HepG2 (cell line): Measurements from ENCODE around the gene SFT2D1. TPM values are rescaled to one million over a fixed set of nuclear protein-coding genes. Genes with fewer than 3 reads are reported as not detected.

ENCODE experiments used
- CEBPB ChIP-seq: IDR thresholded peaks from 2 replicates; pipeline ENCODE4 v1.6.1; 2011; ENCODE audit warnings: low read depth, low read length, improper control_type of control experiment, borderline replicate concordance
- CHCHD3 ChIP-seq: sonication (generic); formaldehyde crosslinking; IDR thresholded peaks from 2 replicates; pipeline ENCODE4 v1.8.0; 2022; ENCODE audit warnings: mild to moderate bottlenecking, missing genetic modification reagents, moderate library complexity
- GATAD2A ChIP-seq: IDR thresholded peaks from 2 replicates; pipeline ENCODE4 v1.6.1; 2016
- KDM4B ChIP-seq: sonication (generic); formaldehyde crosslinking; IDR thresholded peaks from 2 replicates; pipeline ENCODE4 v1.4.0; 2020; ENCODE audit warnings: missing genetic modification reagents
- MED8 ChIP-seq: sonication (generic); formaldehyde crosslinking; IDR thresholded peaks from 2 replicates; pipeline ENCODE4 v1.8.1; 2023; ENCODE audit warnings: mild to moderate bottlenecking, missing genetic modification reagents; ENCODE audit not compliant: insufficient replicate concordance
- REL ChIP-seq: sonication (generic); formaldehyde crosslinking; conservative IDR thresholded peaks from 2 replicates; pipeline ENCODE4 v1.8.0; 2022; ENCODE audit warnings: mild to moderate bottlenecking, missing genetic modification reagents, moderate library complexity
- TGIF2 ChIP-seq: IDR thresholded peaks from 2 replicates; pipeline ENCODE4 v1.6.1; 2016; ENCODE audit warnings: control low read depth, missing compliant biosample characterization
- TP53 ChIP-seq: sonication (generic); formaldehyde crosslinking; conservative IDR thresholded peaks from 2 replicates; pipeline ENCODE4 v1.4.0; 2020; ENCODE audit warnings: missing genetic modification reagents
- ZFP90 ChIP-seq: sonication (generic); formaldehyde crosslinking; IDR thresholded peaks from 2 replicates; pipeline ENCODE4 v1.8.0; 2022; ENCODE audit warnings: missing genetic modification reagents, mild to moderate bottlenecking, inconsistent platforms, borderline replicate concordance
- ZHX1 ChIP-seq: sonication (generic); formaldehyde crosslinking; IDR thresholded peaks from 2 replicates; pipeline ENCODE4 v1.8.1; 2022; ENCODE audit warnings: low read depth, mild to moderate bottlenecking, missing genetic modification reagents
- ZNF598 ChIP-seq: sonication (generic); formaldehyde crosslinking; IDR thresholded peaks from 2 replicates; pipeline ENCODE4 v1.5.1; 2020; ENCODE audit warnings: mild to moderate bottlenecking, missing genetic modification reagents, borderline replicate concordance
- ZNF687 ChIP-seq: sonication (generic); formaldehyde crosslinking; IDR thresholded peaks from 2 replicates; pipeline ENCODE4 v1.5.1; 2020; ENCODE audit warnings: mild to moderate bottlenecking, missing genetic modification reagents, moderate library complexity
- ZNF800 ChIP-seq: sonication (generic); formaldehyde crosslinking; IDR thresholded peaks from 2 replicates; pipeline ENCODE4 v1.4.0; 2020; ENCODE audit warnings: missing genetic modification reagents
- ZSCAN29 ChIP-seq: sonication (generic); formaldehyde crosslinking; conservative IDR thresholded peaks from 2 replicates; pipeline ENCODE4 v1.4.0; 2020; ENCODE audit warnings: mild to moderate bottlenecking, missing genetic modification reagents
- ZSCAN5A ChIP-seq: sonication (generic); formaldehyde crosslinking; IDR thresholded peaks from 2 replicates; pipeline ENCODE4 v1.8.0; 2022; ENCODE audit warnings: mild to moderate bottlenecking, missing genetic modification reagents, borderline replicate concordance
- polyA plus RNA-seq, 8 experiments: library from polyadenylated mRNA; depleted of rRNA in 3 of 8; stranded (reverse) in 7 of 8; unstranded in 1 of 8; fragments of >200 nt; fragmentation: Illumina TruSeq in 4 of 8; extraction: Trizol in 4 of 8; gene quantifications; 2 replicates each; pipeline versions ENCODE4 v1.2.1 to v1.2.3, GENCODE V29; 2011 to 2016; ENCODE audit warnings: low read depth in 4 of 8, missing spikeins in 1 of 8, mixed read lengths in 1 of 8; ENCODE audit not compliant: insufficient read depth in 1 of 8
- total RNA-seq, 5 experiments: library from RNA; depleted of rRNA; stranded (reverse); fragments of >200 nt; fragmentation: Illumina TruSeq; extraction: Trizol; gene quantifications; 2 replicates each; pipeline ENCODE4 v1.2.3, GENCODE V29; 2016; ENCODE audit warnings: low read depth in 1 of 5

SFT2D1 gene
- total and polyA plus RNA-seq, 2 of the 13 experiments (the other 11 are each of a cell fraction or from before 2014, with no cell fraction given): 115 to 147 TPM

- TF ChIP-seq CHCHD3 (CRISPR knock-in tag) (no peak), ZNF800 (CRISPR knock-in tag) (peak; percentile 97), ZNF687 (peak; percentile 84), GATAD2A (CRISPR knock-in tag) (peak; percentile 76), ZHX1 (no peak), ZFP90 (no peak), MED8 (no peak), ZSCAN29 (CRISPR knock-in tag) (peak; percentile 97), ZSCAN5A (CRISPR knock-in tag) (no peak), KDM4B (CRISPR knock-in tag) (peak; percentile 92; the same call in 1 of the 2 replicates), TP53 (CRISPR knock-in tag) (no peak), ZNF598 (CRISPR knock-in tag) (peak; percentile 96; the same call in 1 of the 2 replicates), TGIF2 (no peak), CEBPB (no peak), REL (CRISPR knock-in tag) (no peak)
Measured at GRCh38 chr6:166381733-166382499, 39.6 kb upstream of the SFT2D1 start (continued).
